ENCODE data around the gene SCAF4. TPM values are rescaled to one million over a fixed set of nuclear protein-coding genes. Genes with fewer than 3 reads are reported as not detected.

SCAF4 gene
- total and polyA plus RNA-seq, 12 donors = 9.5 to 24.0 (median 15.1) TPM

GRCh38 chr21:31725202-31725839, 6.6 kb downstream of the SCAF4 start:
- DNase-seq = no peak
- no peak for TF ChIP-seq CTCF (IDR thresholded peaks at IDR 0.05)
- no peak for TF ChIP-seq POLR2A (IDR thresholded peaks at IDR 0.05)
- H3K27me3 ChIP-seq = no peaks in the 10 kb centered on the region
- no peaks in the 10 kb centered on the region for H3K9me3 ChIP-seq (replicated peaks in 1 of 3)
- peaks cover 6 to 45% of the 10 kb centered on the region in 2 donors for H3K4me1 ChIP-seq (replicated peaks in 1 of 2)
- no peaks in the 10 kb centered on the region for H3K36me3 ChIP-seq (replicated peaks in 1 of 2)
- H3K4me3 ChIP-seq = no peak overlapping the region
- 84 to 88% (median 86%) methylated on average over 6 of the region's 6 CpGs for WGBS, 4 donors
- no peak overlapping the region for H3K27ac ChIP-seq
- intact Hi-C loops (cut with DNase I) = no loop called here

- no peaks in the 10 kb centered on the region for H3K9me3 ChIP-seq (replicated peaks in 1 of 3)
- H3K27ac ChIP-seq = no peak overlapping the region
- no peak overlapping the region for H3K4me3 ChIP-seq
- peaks cover 6 to 37% of the 10 kb centered on the region in 2 donors for H3K4me1 ChIP-seq (replicated peaks in 1 of 2)
- intact Hi-C loops (cut with DNase I) = no loop called here
- WGBS, 4 donors = 91 to 93% (median 92%) methylated on average over 4 of the region's 4 CpGs
- H3K27me3 ChIP-seq = no peaks in the 10 kb centered on the region
- TF ChIP-seq CTCF (IDR thresholded peaks at IDR 0.05) (no peak), POLR2A (IDR thresholded peaks at IDR 0.05) (no peak)
- no peak for DNase-seq
- no peaks in the 10 kb centered on the region for H3K36me3 ChIP-seq (replicated peaks in 1 of 2)
Observed at GRCh38 chr21:31724552-31724951, 7.4 kb downstream of the SCAF4 start.

- 78 to 85% (median 81%) methylated on average over 4 of the region's 4 CpGs for WGBS, 4 donors
- DNase-seq = no peak
- TF ChIP-seq CTCF (IDR thresholded peaks at IDR 0.05) (no peak), POLR2A (IDR thresholded peaks at IDR 0.05) (no peak)
- Histone ChIP-seq H3K4me3 (no peak overlapping the region), H3K27ac (no peak overlapping the region), H3K27me3 (no peaks in the 10 kb centered on the region), H3K4me1 (replicated peaks in 1 of 2) (peaks cover 8 to 21% of the 10 kb centered on the region in 2 donors), H3K9me3 (replicated peaks in 1 of 3) (no peaks in the 10 kb centered on the region), H3K36me3 (replicated peaks in 1 of 2) (no peaks in the 10 kb centered on the region)
- intact Hi-C loops (cut with DNase I) = no loop called here
Observed at GRCh38 chr21:31721381-31721780, 10.5 kb downstream of the SCAF4 start.

GRCh38 chr21:31720739-31721138, 11.2 kb downstream of the SCAF4 start:
- Histone ChIP-seq H3K4me3 (no peak overlapping the region), H3K9me3 (replicated peaks in 1 of 3) (no peaks in the 10 kb centered on the region), H3K27me3 (no peaks in the 10 kb centered on the region), H3K4me1 (replicated peaks in 1 of 2) (peaks cover 14 to 25% of the 10 kb centered on the region in 2 donors), H3K36me3 (replicated peaks in 1 of 2) (no peaks in the 10 kb centered on the region), H3K27ac (no peak overlapping the region)
- intact Hi-C loops (cut with DNase I) = no loop called here
- 45 to 48% (median 46%) methylated on average over 3 of the region's 3 CpGs for WGBS, 4 donors
- TF ChIP-seq CTCF (IDR thresholded peaks at IDR 0.05) = no peak
- no peak for TF ChIP-seq POLR2A (IDR thresholded peaks at IDR 0.05)
- no peak for DNase-seq

All from adrenal gland (tissue), 12 donors.